T-helper 17 cell (primary cell): Measurements from ENCODE around the gene EBF3. TPM values are rescaled to one million over a fixed set of nuclear protein-coding genes. Genes with fewer than 3 reads are reported as not detected.

Source experiments
- ATAC-seq: fragments of 150-1000 bp; cut with Tn5 transposase; 2 replicates; pipeline ENCODE4 v1.10.0; 2021; ENCODE audit warnings: mild to moderate bottlenecking, moderate library complexity
- DNase-seq, 3 donors: peaks; one replicate each; pipeline versions ENCODE4 v3.0.0 to v3.0.0-alpha.2; 2020 to 2021
- H3K9me3 ChIP-seq: one replicate; pipeline ENCODE4 v1.7.0; 2013; ENCODE audit warnings: low read length, mild to moderate bottlenecking; ENCODE audit not compliant: control insufficient read depth, poor library complexity, severe bottlenecking
- H3K27ac Mint-ChIP-seq: one replicate; pipeline ENCODE4 v1.8.0; 2022; ENCODE audit warnings: mild to moderate bottlenecking, moderate library complexity, mixed read lengths
- H3K27me3 Mint-ChIP-seq: one replicate; pipeline ENCODE4 v1.8.0; 2022; ENCODE audit warnings: mixed read lengths
- H3K36me3 Mint-ChIP-seq: one replicate; pipeline ENCODE4 v1.8.0; 2022; ENCODE audit warnings: low read depth, mixed read lengths
- H3K4me1 Mint-ChIP-seq: one replicate; pipeline ENCODE4 v1.8.0; 2022; ENCODE audit warnings: mild to moderate bottlenecking, mixed read lengths
- H3K4me3 Mint-ChIP-seq: one replicate; pipeline ENCODE4 v1.8.0; 2022; ENCODE audit warnings: mild to moderate bottlenecking, moderate library complexity, mixed read lengths
- total RNA-seq, 4 donors: library from RNA in 2 of 4; stranded (reverse) in 2 of 4; gene quantifications; one replicate each; pipeline ENCODE4 v1.2.3 and lab custom pipeline; 2022 to 2026

Gene EBF3
- total RNA-seq, 2 donors from 2014 or later = not detected

- DNase-seq (no peak), ATAC-seq (no peak)
- H3K4me3 Mint-ChIP-seq = no peak overlapping the region
- H3K4me1 Mint-ChIP-seq = peaks cover 2% of the 10 kb centered on the region
- no peaks in the 10 kb centered on the region for H3K9me3 ChIP-seq
- no peaks in the 10 kb centered on the region for H3K36me3 Mint-ChIP-seq
- H3K27me3 Mint-ChIP-seq = peaks cover 32% of the 10 kb centered on the region
- H3K27ac Mint-ChIP-seq = no peak overlapping the region
These were observed 70.7 kb downstream of the EBF3 start for GRCh38 chr10:129893104-129894089.

GRCh38 chr10:129892548-129893052 lies 71.5 kb downstream of the EBF3 start:
- Mint-ChIP-seq H3K4me1 (no peaks in the 10 kb centered on the region), H3K27me3 (peaks cover 24% of the 10 kb centered on the region), H3K36me3 (no peaks in the 10 kb centered on the region), H3K27ac (no peak overlapping the region), H3K4me3 (no peak overlapping the region)
- ATAC-seq (no peak), DNase-seq (no peak)
- H3K9me3 ChIP-seq = no peaks in the 10 kb centered on the region

- H3K4me3 Mint-ChIP-seq = no peak overlapping the region
- DNase-seq (no peak), ATAC-seq (no peak)
- no peaks in the 10 kb centered on the region for H3K9me3 ChIP-seq
- peaks cover 22% of the 10 kb centered on the region for H3K27me3 Mint-ChIP-seq
- H3K4me1 Mint-ChIP-seq = no peaks in the 10 kb centered on the region
- H3K36me3 Mint-ChIP-seq = no peaks in the 10 kb centered on the region
- no peak overlapping the region for H3K27ac Mint-ChIP-seq
These were observed 72.3 kb downstream of the EBF3 start for GRCh38 chr10:129891806-129892205.

DNA sequence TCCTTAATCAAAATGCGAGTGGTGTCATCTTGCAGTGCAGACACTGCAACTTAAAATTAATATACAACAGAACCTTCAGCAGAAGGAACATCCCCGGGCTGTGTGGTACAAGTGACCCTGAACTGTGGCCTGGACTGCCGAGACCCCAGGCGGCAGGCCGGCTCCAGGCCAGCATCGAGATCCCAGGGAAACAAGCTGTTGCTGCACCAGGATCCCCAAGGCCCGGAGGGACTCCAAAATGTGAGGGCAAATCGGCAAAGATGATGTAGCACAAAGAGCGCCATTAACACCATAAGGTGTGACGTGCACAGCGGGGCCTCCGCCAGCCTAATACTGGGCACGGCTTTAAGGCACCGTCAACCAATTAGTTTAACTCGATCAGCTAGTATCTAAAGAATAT lies 73.9 kb downstream of the EBF3 start:
- H3K9me3 ChIP-seq = no peaks in the 10 kb centered on the region
- DNase-seq (no peak), ATAC-seq (no peak)
- Mint-ChIP-seq H3K27me3 (peaks cover 24% of the 10 kb centered on the region), H3K36me3 (no peaks in the 10 kb centered on the region), H3K4me1 (no peaks in the 10 kb centered on the region), H3K27ac (no peak overlapping the region), H3K4me3 (no peak overlapping the region)

- no peaks in the 10 kb centered on the region for H3K4me1 Mint-ChIP-seq
These were observed 75.1 kb downstream of the EBF3 start for GRCh38 chr10:129888784-129889616.

GRCh38 chr10:129887986-129888783 lies 75.9 kb downstream of the EBF3 start:
- no peaks in the 10 kb centered on the region for H3K9me3 ChIP-seq
- no peaks in the 10 kb centered on the region for H3K36me3 Mint-ChIP-seq
- no peak overlapping the region for H3K4me3 Mint-ChIP-seq
- ATAC-seq (no peak), DNase-seq (no peak)
- no peaks in the 10 kb centered on the region for H3K4me1 Mint-ChIP-seq
- peaks cover 22% of the 10 kb centered on the region for H3K27me3 Mint-ChIP-seq
- no peak overlapping the region for H3K27ac Mint-ChIP-seq

More at GRCh38 chr10:129888784-129889616, 75.1 kb downstream of the EBF3 start:
- Mint-ChIP-seq H3K27ac (no peak overlapping the region), H3K4me3 (no peak overlapping the region), H3K36me3 (no peaks in the 10 kb centered on the region), H3K27me3 (peaks cover 27% of the 10 kb centered on the region)
- ATAC-seq = peak; percentile 45
- peak in 1 of 3 donors; percentile 12 for DNase-seq
- no peaks in the 10 kb centered on the region for H3K9me3 ChIP-seq

DNA sequence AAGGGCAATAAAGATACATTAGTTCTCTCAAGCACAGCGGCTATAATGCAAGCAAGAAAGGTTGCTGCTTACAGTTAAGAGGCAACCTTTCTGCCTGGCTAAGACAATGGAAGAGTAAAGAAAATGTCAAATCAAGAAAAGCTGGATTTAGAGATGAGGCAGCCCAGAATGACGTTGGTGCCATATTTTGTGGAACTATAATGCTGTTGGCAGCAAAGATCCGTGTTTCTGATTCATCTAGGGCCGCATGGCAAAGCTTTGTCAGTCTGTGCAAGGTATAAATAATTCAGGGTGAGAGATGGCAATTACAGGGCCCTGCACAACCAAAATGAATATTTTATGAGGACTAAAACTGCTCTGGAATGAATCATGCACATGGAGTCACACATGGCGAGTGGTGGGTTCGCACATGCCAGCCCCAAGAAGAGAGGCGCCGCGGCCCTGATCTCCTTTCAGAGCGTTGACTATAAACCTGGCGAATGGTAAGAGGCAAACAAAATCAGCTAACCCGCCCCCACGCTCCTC lies 76.6 kb downstream of the EBF3 start:
- H3K9me3 ChIP-seq = no peaks in the 10 kb centered on the region
- DNase-seq = no peak
- Mint-ChIP-seq H3K4me1 (no peaks in the 10 kb centered on the region), H3K36me3 (no peaks in the 10 kb centered on the region), H3K27me3 (peaks cover 22% of the 10 kb centered on the region), H3K27ac (no peak overlapping the region), H3K4me3 (no peak overlapping the region)
- ATAC-seq = no peak

- Mint-ChIP-seq H3K27me3 (peaks cover 24% of the 10 kb centered on the region), H3K36me3 (no peaks in the 10 kb centered on the region), H3K4me1 (no peaks in the 10 kb centered on the region), H3K4me3 (no peak overlapping the region), H3K27ac (no peak overlapping the region)
- ATAC-seq = no peak
- no peak for DNase-seq
- no peaks in the 10 kb centered on the region for H3K9me3 ChIP-seq
These were observed 77.8 kb downstream of the EBF3 start for GRCh38 chr10:129886263-129886662.

DNA sequence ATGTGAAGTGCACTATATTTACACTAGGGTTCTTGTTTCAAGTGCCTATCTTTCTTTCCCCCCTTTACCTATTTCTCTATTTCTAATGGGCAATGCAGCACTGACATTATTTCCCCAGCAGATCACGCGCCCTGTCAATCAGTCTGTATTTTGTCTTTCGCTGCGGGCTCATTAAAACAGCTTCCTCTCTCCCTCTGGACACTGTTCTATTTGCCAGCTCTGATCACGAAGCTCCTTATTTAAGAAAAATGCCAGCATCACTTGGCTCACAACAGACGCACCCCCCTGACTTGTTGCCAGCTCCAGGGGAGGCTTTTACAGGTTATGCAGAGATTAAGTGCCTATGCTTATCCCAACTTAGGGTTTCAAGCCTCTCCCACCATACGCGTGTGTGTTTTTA lies 78.5 kb downstream of the EBF3 start:
- Mint-ChIP-seq H3K27ac (no peak overlapping the region), H3K27me3 (peaks cover 29% of the 10 kb centered on the region), H3K4me1 (no peaks in the 10 kb centered on the region), H3K36me3 (no peaks in the 10 kb centered on the region), H3K4me3 (no peak overlapping the region)
- no peaks in the 10 kb centered on the region for H3K9me3 ChIP-seq
- ATAC-seq (no peak), DNase-seq (no peak)

DNA sequence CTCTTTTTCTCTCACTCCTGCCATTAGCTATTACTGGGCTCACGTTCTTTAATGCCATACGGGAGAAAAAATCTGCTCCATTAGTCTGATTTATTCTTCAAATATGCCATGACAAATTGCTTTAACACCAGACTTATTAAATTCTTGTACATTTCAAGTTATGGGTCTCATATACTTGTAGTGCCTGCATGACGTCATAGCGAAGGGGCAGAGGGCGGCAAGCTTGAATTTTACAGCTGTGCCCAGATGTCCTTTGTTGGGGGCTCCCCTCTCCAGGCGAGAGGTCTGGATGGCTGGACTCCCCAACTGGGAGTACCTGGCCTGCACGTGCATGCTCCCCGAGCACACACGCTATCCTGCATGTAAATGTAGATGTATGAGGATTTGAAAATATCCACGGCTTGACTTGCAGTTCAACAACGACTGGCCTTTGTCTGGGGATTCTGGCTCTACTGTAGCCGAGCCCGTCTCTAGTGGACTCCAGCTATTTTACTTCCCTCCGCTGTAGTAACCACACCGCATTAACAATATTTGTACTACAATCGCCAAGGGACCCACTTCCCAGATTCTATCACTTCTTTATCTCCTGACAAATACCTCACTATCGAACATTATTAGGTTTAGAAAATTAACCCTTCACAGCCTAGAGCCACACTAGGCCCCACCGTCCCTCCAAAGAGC lies 79.5 kb downstream of the EBF3 start:
- no peak for DNase-seq
- no peaks in the 10 kb centered on the region for H3K4me1 Mint-ChIP-seq

DNA sequence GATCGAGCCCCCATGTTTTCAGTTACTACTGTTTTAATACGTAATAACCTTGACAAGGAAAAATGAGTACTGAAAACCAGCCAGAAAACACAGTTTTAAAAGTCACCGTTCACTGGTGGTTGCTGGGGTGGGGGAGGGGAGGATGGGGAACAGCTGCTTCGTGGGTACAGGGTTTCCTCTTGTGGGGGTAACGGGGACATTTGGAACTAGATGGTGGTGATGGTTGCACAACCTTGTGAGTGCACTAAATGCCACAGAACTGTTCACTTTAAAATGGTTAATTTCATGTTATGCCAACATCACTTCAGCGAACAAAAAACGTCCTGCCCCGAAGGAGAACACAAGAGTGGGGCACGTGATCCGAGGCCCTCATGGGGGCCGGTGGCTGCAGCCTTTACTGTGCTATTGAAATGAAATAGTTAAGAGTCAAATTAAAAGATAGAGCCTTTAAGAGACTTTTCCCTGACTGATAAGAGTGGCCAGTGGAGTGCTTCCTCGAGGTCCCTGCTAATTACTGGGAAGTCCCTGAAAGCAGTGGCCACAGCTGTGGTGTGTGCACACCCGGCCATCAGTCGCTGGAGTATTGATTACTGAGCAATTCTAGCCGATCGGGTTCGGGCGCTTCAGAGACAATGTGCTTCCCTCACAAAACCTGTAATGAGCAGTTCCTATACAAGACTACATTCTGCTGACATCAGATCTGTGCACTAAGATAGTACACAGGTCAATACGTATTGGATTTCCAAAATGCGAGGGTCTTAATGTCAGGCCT lies 80.3 kb downstream of the EBF3 start:
- peaks cover 41% of the 10 kb centered on the region for H3K27me3 Mint-ChIP-seq
- no peak for DNase-seq
- no peak overlapping the region for H3K27ac Mint-ChIP-seq
- no peaks in the 10 kb centered on the region for H3K4me1 Mint-ChIP-seq
- ATAC-seq = no peak
- H3K36me3 Mint-ChIP-seq = no peaks in the 10 kb centered on the region
- H3K4me3 Mint-ChIP-seq = no peak overlapping the region
- no peaks in the 10 kb centered on the region for H3K9me3 ChIP-seq

More for the DNA sequence above, 79.5 kb downstream of the EBF3 start:
- Mint-ChIP-seq H3K27ac (no peak overlapping the region), H3K36me3 (no peaks in the 10 kb centered on the region), H3K4me3 (no peak overlapping the region), H3K27me3 (peaks cover 36% of the 10 kb centered on the region)
- no peak for ATAC-seq
- no peaks in the 10 kb centered on the region for H3K9me3 ChIP-seq
